Hindlimb muscle (tissue), 1 donor: Measurements from ENCODE around the gene SLC25A51. TPM values are rescaled to one million over a fixed set of nuclear protein-coding genes. Genes with fewer than 3 reads are reported as not detected.

ENCODE experiments used
- DNase-seq: peaks from one replicate; pipeline ENCODE4 v3.0.0-alpha.2; 2013
- polyA plus RNA-seq: library from polyadenylated mRNA; unstranded; fragments of 120-200 nt; gene quantifications from one replicate; pipeline ENCODE4 v1.2.1, GENCODE V29; 2013; ENCODE audit not compliant: insufficient read length

Gene SLC25A51
- polyA plus RNA-seq, 1 donor = 13.0 TPM

GRCh38 chr9:37936965-37937364, 33.0 kb upstream of the SLC25A51 start:
- no peak for DNase-seq

DNA sequence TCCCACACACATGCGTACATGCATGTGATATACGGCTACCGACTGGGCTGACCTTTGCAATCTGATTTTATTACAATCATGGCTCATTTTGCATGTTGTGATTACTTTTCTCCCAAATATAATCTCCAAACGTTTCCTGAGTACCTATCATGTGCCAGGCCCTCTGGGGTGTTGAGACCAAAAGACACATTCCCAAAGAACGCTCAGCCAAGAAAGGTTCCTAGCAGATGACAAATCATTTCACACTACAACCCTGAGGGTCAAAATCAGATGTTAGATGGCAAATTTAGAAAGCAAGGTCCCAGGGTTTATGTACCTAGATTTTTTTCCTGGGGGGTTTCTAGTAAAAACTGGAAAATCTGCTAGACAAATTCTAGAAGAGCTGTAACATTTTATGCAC, 32.4 kb upstream of the SLC25A51 start:
- no peak for DNase-seq

GRCh38 chr9:37935096-37935495, 31.2 kb upstream of the SLC25A51 start:
- no peak for DNase-seq

DNA sequence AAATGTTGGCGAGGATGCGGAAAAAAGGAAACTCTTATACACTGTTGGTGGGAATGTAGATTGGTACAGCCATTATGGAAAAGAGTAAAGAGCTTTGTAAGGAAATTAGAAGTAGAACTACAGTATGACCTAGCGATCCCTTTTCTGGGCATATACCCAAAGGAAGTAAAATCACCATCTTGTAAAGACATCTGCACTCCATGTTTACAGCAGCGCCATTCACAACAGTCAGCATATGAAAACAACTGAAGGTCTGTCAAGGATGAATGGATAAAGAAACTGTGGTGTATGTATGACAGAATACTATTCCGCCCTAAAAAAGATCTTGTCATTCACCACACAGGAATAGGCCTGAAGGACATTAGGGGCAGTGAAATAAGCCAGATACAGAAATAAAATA, 27.7 kb upstream of the SLC25A51 start:
- DNase-seq = no peak

DNA sequence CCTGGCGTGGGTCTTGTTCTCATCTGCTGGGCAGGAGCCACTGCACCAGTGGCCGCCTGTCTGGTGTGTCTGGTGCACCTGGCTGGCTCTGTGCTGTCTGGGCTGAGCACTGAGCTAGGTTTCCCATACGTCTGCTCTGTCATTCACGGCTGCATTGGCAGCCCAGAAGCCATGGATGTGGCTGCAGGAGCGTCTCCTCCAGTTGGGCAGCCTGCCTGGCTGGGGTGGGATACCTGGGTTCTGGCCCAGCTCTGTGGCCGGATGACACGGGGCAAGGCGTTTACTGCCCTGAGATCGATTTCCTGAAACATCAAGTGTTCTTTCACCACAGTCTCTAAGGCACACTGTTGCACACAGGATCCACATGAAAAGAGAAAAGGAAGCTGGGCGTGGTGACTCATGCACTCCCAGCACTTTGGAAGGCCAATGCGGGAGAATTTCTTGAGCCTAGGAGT, 25.5 kb upstream of the SLC25A51 start:
- DNase-seq = no peak

DNA sequence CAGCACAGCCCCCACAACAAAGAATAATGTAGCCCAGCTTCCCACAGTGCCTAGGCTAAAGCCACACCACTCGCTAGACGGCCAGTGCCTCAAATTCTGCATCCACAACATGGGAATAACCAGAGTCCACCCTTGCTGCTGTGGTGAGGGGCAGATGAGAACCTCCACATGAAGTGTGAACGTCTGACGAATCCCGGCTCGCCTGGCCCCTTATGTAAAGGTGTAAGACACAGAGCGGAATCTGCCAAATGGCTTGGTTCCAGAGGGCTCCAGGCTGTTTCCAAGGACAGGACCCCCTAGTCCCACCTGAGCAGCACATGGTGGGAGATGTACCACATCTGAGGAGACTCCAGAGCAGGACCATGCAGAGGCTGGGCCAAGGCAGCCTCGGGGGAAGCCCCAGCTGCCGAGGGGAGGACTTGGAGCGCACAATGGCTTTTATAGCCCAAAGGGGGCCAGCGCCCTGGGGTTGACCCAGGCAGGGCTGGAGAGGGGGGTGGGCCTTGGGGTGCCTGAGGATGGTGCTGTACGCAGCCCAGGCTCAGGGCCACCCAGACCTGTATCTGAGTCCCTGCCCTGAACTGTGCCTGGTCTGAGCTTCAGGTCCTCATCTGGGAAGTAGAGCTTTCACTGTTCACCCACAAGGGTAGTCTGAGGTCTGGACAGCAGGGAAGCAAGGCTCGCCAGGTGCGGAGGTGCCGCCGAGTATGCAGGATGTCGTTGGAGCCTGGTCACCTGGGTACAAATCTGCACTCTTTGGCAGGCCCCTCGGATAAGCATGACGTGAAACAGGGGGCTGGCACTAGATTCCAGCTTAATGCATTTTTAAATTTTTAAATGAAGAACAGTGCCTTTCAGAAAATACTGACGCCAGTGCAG, 24.9 kb upstream of the SLC25A51 start:
- DNase-seq = no peak

- no peak for DNase-seq
Observed at GRCh38 chr9:37927601-37928551, 23.9 kb upstream of the SLC25A51 start.

- no peak for DNase-seq
Observed at GRCh38 chr9:37927132-37927531, 23.2 kb upstream of the SLC25A51 start.

GRCh38 chr9:37926737-37927118, 22.8 kb upstream of the SLC25A51 start:
- no peak for DNase-seq

GRCh38 chr9:37925786-37926736, 22.1 kb upstream of the SLC25A51 start:
- no peak for DNase-seq

- no peak for DNase-seq
Observed at GRCh38 chr9:37925006-37925405, 21.1 kb upstream of the SLC25A51 start.

DNA sequence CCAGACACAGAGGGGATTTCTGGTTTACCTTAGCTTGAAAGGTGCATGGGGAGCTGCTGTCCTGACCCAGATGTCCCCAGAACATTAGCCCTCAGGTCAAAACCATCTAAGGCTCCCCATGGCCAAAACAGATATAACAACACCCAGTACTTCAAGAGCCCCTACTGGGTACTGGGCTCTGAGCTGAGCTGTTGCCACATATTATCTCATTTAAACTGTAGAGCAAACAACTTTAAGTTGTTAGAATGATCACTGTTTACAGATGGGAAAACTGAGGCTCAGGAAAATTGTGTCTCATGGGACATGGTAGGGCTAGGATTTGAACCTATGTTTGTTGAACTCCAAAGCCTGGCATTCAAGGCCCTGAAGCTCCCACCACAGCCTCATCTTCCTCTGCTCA, 20.6 kb upstream of the SLC25A51 start:
- no peak for DNase-seq

GRCh38 chr9:37923796-37924427, 20.0 kb upstream of the SLC25A51 start:
- no peak for DNase-seq

DNA sequence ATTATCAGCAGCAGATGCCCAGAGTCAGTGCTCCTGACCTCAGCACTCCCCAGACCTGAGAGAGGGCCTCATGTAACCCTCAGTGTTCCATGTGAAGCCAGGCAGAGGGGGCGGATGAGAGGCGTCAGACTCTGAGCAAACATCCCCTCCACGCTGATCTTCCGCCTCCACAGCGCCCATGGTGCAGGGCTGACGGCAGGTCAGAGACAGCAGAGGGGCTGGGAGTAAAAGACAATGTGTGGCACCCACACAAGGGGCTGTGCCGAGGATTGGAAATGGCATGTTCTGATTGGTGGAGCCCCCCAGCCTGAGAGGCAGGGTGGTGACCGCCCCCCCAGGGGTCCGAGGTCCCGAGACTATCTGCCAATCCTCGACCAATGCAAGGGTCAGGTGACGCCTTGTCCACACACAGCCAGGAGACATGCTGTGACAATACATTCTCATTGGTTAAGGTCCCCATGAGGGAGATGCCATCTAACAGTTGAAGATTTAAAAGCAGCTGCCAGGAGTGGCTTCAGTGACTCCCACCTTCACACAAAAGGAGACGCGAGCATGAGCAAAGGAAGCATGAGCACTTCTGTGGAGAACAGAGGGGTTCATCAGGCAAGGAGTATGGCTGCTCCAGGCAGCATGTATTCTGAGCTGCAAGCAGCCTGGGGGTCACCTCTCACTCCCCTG, 19.3 kb upstream of the SLC25A51 start:
- no peak for DNase-seq

GRCh38 chr9:37922363-37923117, 18.6 kb upstream of the SLC25A51 start:
- DNase-seq = no peak

- no peak for DNase-seq
Observed at GRCh38 chr9:37921546-37922300, 17.8 kb upstream of the SLC25A51 start.

DNA sequence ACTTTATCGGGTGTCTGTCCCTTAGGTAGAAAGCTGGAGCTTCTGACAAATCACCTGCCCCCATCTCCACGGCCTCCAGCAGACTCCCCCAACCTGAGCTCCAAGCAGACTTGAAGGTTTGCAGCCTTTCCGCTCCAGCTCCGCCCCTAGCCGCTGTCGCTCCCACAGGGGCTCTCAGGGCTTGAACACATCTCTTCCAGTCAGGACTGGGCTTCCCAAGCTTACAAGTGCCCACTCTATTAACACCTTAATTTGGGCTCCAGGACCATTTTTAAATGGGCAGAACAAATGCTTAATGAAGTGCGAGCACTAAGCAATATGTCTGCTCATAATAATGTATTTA, 17.2 kb upstream of the SLC25A51 start:
- DNase-seq = no peak

GRCh38 chr9:37920471-37921167, 16.7 kb upstream of the SLC25A51 start:
- no peak for DNase-seq

DNA sequence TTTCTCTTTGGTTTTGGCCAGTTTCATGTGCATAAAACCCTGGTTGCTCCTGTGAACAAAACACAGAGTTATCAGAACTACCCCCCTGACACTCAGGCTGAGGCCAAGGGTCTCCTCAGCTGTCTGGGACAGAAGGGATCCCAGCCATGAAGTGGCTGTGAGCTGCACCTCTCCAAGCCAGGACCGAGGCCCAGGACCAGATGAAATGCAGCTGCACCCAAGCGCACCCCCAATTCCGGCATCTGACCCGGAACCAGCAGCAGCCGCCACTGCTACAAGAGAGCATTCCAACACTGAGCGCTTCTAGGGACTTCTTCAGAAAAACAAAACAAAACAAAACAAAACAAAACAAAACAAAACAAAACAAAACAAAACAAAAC, 16.0 kb upstream of the SLC25A51 start:
- DNase-seq = no peak
